Regular cardiac myocyte (primary cell): Measurements from ENCODE around the gene VAMP5. TPM values are rescaled to one million over a fixed set of nuclear protein-coding genes. Genes with fewer than 3 reads are reported as not detected.

Source experiments
- total RNA-seq: library from RNA; depleted of rRNA; stranded (reverse); fragments of >200 nt; gene quantifications from 2 replicates; pipeline ENCODE4 v1.2.3, GENCODE V29; 2014

The VAMP5 gene
- 35.8 and 68.6 TPM in 2 replicates for total RNA-seq

GRCh38 chr2:85584354-85584856 is at the start of gene VAMP5:
VAMP5 (plus strand) TSS chr2:85584431; CDS start chr2:85584491, 60 bp downstream.

GRCh38 chr2:85538507-85539360 is 45.5 kb upstream of the VAMP5 start, which contains the start of gene MAT2A:
MAT2A (plus strand) TSS chr2:85539168; CDS start chr2:85539288, 120 bp downstream.

GRCh38 chr2:85561280-85562212 is 22.7 kb upstream of the VAMP5 start, which contains the start of gene GGCX:
GGCX (minus strand) TSS chr2:85561493; CDS start chr2:85561428, 65 bp downstream.

GRCh38 chr2:85577386-85578242 is 6.6 kb upstream of the VAMP5 start, which contains the start of gene VAMP8:
VAMP8 (plus strand) TSS chr2:85577586; CDS start chr2:85577647, 61 bp downstream.

GRCh38 chr2:85595301-85596025 is 11.2 kb downstream of the VAMP5 start, which contains the start of gene RNF181:
RNF181 (plus strand) TSS chr2:85595745; CDS start chr2:85595764, 19 bp downstream.

GRCh38 chr2:85602476-85603234 is 18.4 kb downstream of the VAMP5 start, which contains the start of gene TMEM150A:
TMEM150A (minus strand) TSS chr2:85602698; CDS start chr2:85601948, 750 bp downstream.

GRCh38 chr2:85611705-85612587 is 27.7 kb downstream of the VAMP5 start, which contains the start of gene C2orf68:
C2orf68 (minus strand) TSS chr2:85612066; CDS start chr2:85611984, 82 bp downstream.

Other genes with a start within 250 kb of the VAMP5 start
- gene RETSAT, start 229.9 kb upstream of the VAMP5 start, total RNA-seq: 57.7 and 86.0 TPM in 2 replicates
- gene ELMOD3, start 229.7 kb upstream of the VAMP5 start, total RNA-seq: 14.2 and 19.2 TPM in 2 replicates
- 22.8 and 28.4 TPM in 2 replicates for gene CAPG, start 174.1 kb upstream of the VAMP5 start, total RNA-seq
- gene SH2D6, start 165.7 kb upstream of the VAMP5 start, total RNA-seq: not detected in 2 replicates
- 38.9 and 103 TPM in 2 replicates for gene MAT2A, start 45.3 kb upstream of the VAMP5 start, total RNA-seq
- 67.3 and 74.7 TPM in 2 replicates for gene GGCX, start 22.9 kb upstream of the VAMP5 start, total RNA-seq
- 2.5 and 6.7 TPM in 2 replicates for gene VAMP8, start 6.8 kb upstream of the VAMP5 start, total RNA-seq
- 230 and 232 TPM in 2 replicates for gene RNF181, start 11.3 kb downstream of the VAMP5 start, total RNA-seq
- 7.5 and 8.5 TPM in 2 replicates for gene TMEM150A, start 18.3 kb downstream of the VAMP5 start, total RNA-seq
- gene C2orf68, start 27.6 kb downstream of the VAMP5 start, total RNA-seq: 11.3 and 14.6 TPM in 2 replicates
- gene USP39, start 31.8 kb downstream of the VAMP5 start, total RNA-seq: 29.3 and 49.1 TPM in 2 replicates
- gene SFTPB, start 83.8 kb downstream of the VAMP5 start, total RNA-seq: not detected in 2 replicates
- gene GNLY, start 109.9 kb downstream of the VAMP5 start, total RNA-seq: not detected in 2 replicates
- gene ATOH8, start 169.6 kb downstream of the VAMP5 start, total RNA-seq: 28.2 and 28.6 TPM in 2 replicates